WTC11 (cell line): ENCODE measurements around the gene RASGRP2. TPM values are rescaled to one million over a fixed set of nuclear protein-coding genes. Genes with fewer than 3 reads are reported as not detected.

Source experiments
- ATAC-seq: fragments of 200-7000 bp; cut with Tn5 transposase; 2 replicates; pipeline ENCODE4 v1.10.0; 2021; ENCODE audit warnings: mild to moderate bottlenecking, moderate library complexity
- CTCF ChIA-PET: fragments of 300-600 bp; sonication (Branson Sonifier 250); formaldehyde crosslinking; loops from one replicate; lab custom pipeline; 2021; ENCODE audit warnings: antibody characterized with exemption; lab: Charles Lee
- POLR2A ChIA-PET: fragments of 350-600 bp; sonication (Branson Sonifier 250); formaldehyde crosslinking; loops from one replicate; lab custom pipeline; 2021; ENCODE audit warnings: antibody characterized with exemption; lab: Charles Lee
- DNase-seq: peaks from one replicate; pipeline ENCODE4 v3.0.0; 2021; ENCODE audit warnings: low spot score
- H3K27ac Mint-ChIP-seq: 2 replicates; pipeline ENCODE4 v1.8.0; 2021; ENCODE audit warnings: mixed read lengths
- H3K27me3 Mint-ChIP-seq: 2 replicates; pipeline ENCODE4 v1.8.0; 2021; ENCODE audit warnings: low read depth, mild to moderate bottlenecking, moderate library complexity, mixed read lengths
- H3K36me3 Mint-ChIP-seq: 2 replicates; pipeline ENCODE4 v1.8.0; 2021; ENCODE audit warnings: mixed read lengths
- H3K4me1 Mint-ChIP-seq: 2 replicates; pipeline ENCODE4 v1.8.0; 2022; ENCODE audit warnings: mixed read lengths
- H3K4me3 Mint-ChIP-seq: 2 replicates; pipeline ENCODE4 v1.8.0; 2021; ENCODE audit warnings: mild to moderate bottlenecking, moderate library complexity, mixed read lengths
- H3K9me3 Mint-ChIP-seq: 2 replicates; pipeline ENCODE4 v1.8.0; 2021; ENCODE audit warnings: mixed read lengths
- AFF4 ChIP-seq: sonication (generic); formaldehyde crosslinking; IDR thresholded peaks from 2 replicates; pipeline ENCODE4 v1.8.1; 2023; ENCODE audit warnings: mild to moderate bottlenecking, missing genetic modification reagents, borderline replicate concordance
- AR ChIP-seq: fragments of 250-450 bp; sonication (Bioruptor Pico); IDR thresholded peaks from 2 replicates; pipeline ENCODE4 v1.9.0; 2021; ENCODE audit warnings: mild to moderate bottlenecking
- CDX4 ChIP-seq: fragments of 250-450 bp; sonication (Bioruptor Pico); IDR thresholded peaks from 2 replicates; pipeline ENCODE4 v1.9.0; 2021; ENCODE audit warnings: moderate library complexity, mild to moderate bottlenecking, inconsistent platforms, borderline replicate concordance
- CREM ChIP-seq: sonication (generic); formaldehyde crosslinking; IDR thresholded peaks from 2 replicates; pipeline ENCODE4 v1.8.1; 2022; ENCODE audit warnings: mild to moderate bottlenecking, missing genetic modification reagents, moderate library complexity
- FOXK1 ChIP-seq: sonication (generic); formaldehyde crosslinking; IDR thresholded peaks from 2 replicates; pipeline ENCODE4 v1.8.0; 2022; ENCODE audit warnings: mild to moderate bottlenecking, moderate library complexity, missing genetic modification reagents
- FOXP1 ChIP-seq: sonication (generic); formaldehyde crosslinking; IDR thresholded peaks from 2 replicates; pipeline ENCODE4 v1.8.0; 2022; ENCODE audit warnings: missing genetic modification reagents, mild to moderate bottlenecking, moderate library complexity, borderline replicate concordance
- GRHL2 ChIP-seq: fragments of 250-450 bp; sonication (Bioruptor Pico); IDR thresholded peaks from 2 replicates; pipeline ENCODE4 v1.8.0; 2022; ENCODE audit warnings: mild to moderate bottlenecking, moderate library complexity; ENCODE audit not compliant: insufficient replicate concordance, severe bottlenecking
- IRF1 ChIP-seq: sonication (generic); formaldehyde crosslinking; IDR thresholded peaks from 2 replicates; pipeline ENCODE4 v1.8.0; 2023; ENCODE audit warnings: missing genetic modification reagents
- MYBL2 ChIP-seq: sonication (generic); formaldehyde crosslinking; IDR thresholded peaks from 2 replicates; pipeline ENCODE4 v1.8.1; 2023; ENCODE audit warnings: mild to moderate bottlenecking, moderate library complexity, missing genetic modification reagents
- NFE2L1 ChIP-seq: sonication (generic); formaldehyde crosslinking; IDR thresholded peaks from 2 replicates; pipeline ENCODE4 v1.8.1; 2023; ENCODE audit warnings: missing genetic modification reagents
- NFYB ChIP-seq: sonication (generic); formaldehyde crosslinking; conservative IDR thresholded peaks from 2 replicates; pipeline ENCODE4 v1.8.0; 2022; ENCODE audit warnings: low read depth, missing genetic modification reagents
- OVOL2 ChIP-seq: fragments of 250-450 bp; sonication (Bioruptor Pico); IDR thresholded peaks from 2 replicates; pipeline ENCODE4 v1.9.0; 2021; ENCODE audit warnings: mild to moderate bottlenecking, borderline replicate concordance
- SMAD4 ChIP-seq: sonication (generic); formaldehyde crosslinking; IDR thresholded peaks from 2 replicates; pipeline ENCODE4 v1.8.0; 2022; ENCODE audit warnings: mild to moderate bottlenecking, missing genetic modification reagents
- SP1 ChIP-seq: sonication (generic); formaldehyde crosslinking; conservative IDR thresholded peaks from 2 replicates; pipeline ENCODE4 v1.8.1; 2022; ENCODE audit warnings: missing genetic modification reagents
- TCF7 ChIP-seq: sonication (generic); formaldehyde crosslinking; IDR thresholded peaks from 2 replicates; pipeline ENCODE4 v1.8.0; 2022; ENCODE audit warnings: mild to moderate bottlenecking, low read depth, missing genetic modification reagents, moderate library complexity
- ZBTB21 ChIP-seq: sonication (generic); formaldehyde crosslinking; IDR thresholded peaks from 2 replicates; pipeline ENCODE4 v1.8.1; 2023; ENCODE audit warnings: mild to moderate bottlenecking, missing genetic modification reagents, borderline replicate concordance
- ZNF317 ChIP-seq: sonication (generic); formaldehyde crosslinking; IDR thresholded peaks from 2 replicates; pipeline ENCODE4 v1.8.1; 2023; ENCODE audit warnings: low read depth, mild to moderate bottlenecking, moderate library complexity, missing genetic modification reagents, borderline replicate concordance
- ZNF671 ChIP-seq: fragments of 250-450 bp; sonication (Bioruptor Pico); IDR thresholded peaks from 2 replicates; pipeline ENCODE4 v1.8.0; 2021; ENCODE audit warnings: mild to moderate bottlenecking
- ZSCAN18 ChIP-seq: fragments of 250-450 bp; sonication (Bioruptor Pico); IDR thresholded peaks from 2 replicates; pipeline ENCODE4 v2.1.2; 2022; ENCODE audit warnings: mild to moderate bottlenecking, moderate library complexity
- total RNA-seq: library from RNA; stranded (reverse); gene quantifications from 3 replicates; pipeline ENCODE4 v1.2.3, GENCODE V29; 2021
- TF ChIP-seq, protein P1 (sequence below): sonication (generic); formaldehyde crosslinking; IDR thresholded peaks from 2 replicates; pipeline ENCODE4 v1.8.1; 2022; ENCODE audit warnings: mild to moderate bottlenecking, missing genetic modification reagents, moderate library complexity, borderline replicate concordance
- TF ChIP-seq, protein P2 (sequence below): sonication (generic); formaldehyde crosslinking; IDR thresholded peaks from 2 replicates; pipeline ENCODE4 v1.8.0; 2023; ENCODE audit warnings: mild to moderate bottlenecking, missing genetic modification reagents

The RASGRP2 gene
- total RNA-seq, 1 experiment from 2014 or later: 31.9 TPM

DNA sequence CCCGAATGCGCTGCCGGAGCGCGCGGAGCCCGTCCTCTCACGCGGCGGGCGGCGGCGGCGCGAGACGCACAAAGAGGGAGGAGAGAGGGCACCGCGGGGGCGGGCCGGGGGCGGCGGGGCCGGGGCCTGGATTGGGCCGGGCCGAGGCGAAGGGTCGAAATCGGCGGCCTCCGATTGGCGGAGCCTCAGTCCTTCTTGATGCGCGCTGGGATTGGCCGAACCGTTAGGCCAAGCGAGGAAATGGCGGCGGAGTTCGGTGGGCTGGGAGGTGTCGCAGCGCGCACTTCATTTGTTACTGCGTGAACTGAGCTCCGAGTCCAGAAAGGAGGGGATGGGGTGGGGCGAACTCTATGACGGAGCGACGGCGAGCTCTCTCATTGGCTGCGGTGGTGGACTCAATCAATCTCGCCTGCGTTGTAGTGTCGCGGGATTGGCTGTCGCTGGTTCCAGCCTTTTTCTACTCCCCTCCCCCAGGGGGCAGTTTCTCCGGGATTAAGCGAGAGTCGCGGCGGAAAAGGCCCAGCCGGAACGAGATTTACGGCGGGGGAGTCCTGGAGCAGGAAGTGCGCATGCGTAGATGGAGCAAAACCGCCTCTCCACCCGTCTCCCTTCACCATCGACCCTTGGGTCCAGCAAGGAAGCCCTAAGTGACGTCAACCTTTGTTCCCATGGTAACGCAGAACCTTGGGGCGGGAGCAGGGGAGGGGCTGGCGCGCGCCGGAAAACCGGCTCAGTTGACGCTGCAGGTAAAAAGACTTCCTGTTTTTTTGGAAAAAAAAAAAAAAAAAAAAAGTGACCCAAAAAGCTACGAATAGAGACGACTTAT lies 34.7 kb upstream of the RASGRP2 start, which contains the start of gene SF1:
Gene SF1, minus strand, starts transcription at position 70 of the 826 bp plus-strand sequence. CDS start 150 bp downstream, outside the sequence.
- H3K27ac Mint-ChIP-seq: peak within 1 kb of the TSS; percentile 98
- peak within 1 kb of the TSS; percentile 79 for H3K4me3 Mint-ChIP-seq
- peak; percentile 95 for ATAC-seq
- peaks cover 37% of the 10 kb centered on the region for H3K36me3 Mint-ChIP-seq
- TF ChIP-seq NFE2L1 (CRISPR knock-in tag) (no peak), GRHL2 (no peak), SP1 (CRISPR knock-in tag) (peak; percentile 69; the same call in 1 of the 2 replicates), ZNF317 (CRISPR knock-in tag) (no peak), CDX4 (CRISPR knock-in tag) (no peak), ZBTB21 (peak; percentile 85), AFF4 (CRISPR knock-in tag) (no peak), FOXP1 (no peak; the same call in 1 of the 2 replicates), ZSCAN18 (CRISPR knock-in tag) (no peak), CREM (peak; percentile 38; the same call in 1 of the 2 replicates), AR (CRISPR knock-in tag) (no peak), MYBL2 (CRISPR knock-in tag) (peak; percentile 72; the same call in 1 of the 2 replicates), TCF7 (CRISPR knock-in tag) (no peak), SMAD4 (CRISPR knock-in tag) (no peak), FOXK1 (CRISPR knock-in tag) (peak; percentile 4; the same call in 1 of the 2 replicates), OVOL2 (no peak), IRF1 (CRISPR knock-in tag) (peak; percentile 17; the same call in 1 of the 2 replicates), NFYB (CRISPR knock-in tag) (peak; percentile 70), ZNF671 (CRISPR knock-in tag) (no peak)
- TF ChIP-seq, protein P1, sequence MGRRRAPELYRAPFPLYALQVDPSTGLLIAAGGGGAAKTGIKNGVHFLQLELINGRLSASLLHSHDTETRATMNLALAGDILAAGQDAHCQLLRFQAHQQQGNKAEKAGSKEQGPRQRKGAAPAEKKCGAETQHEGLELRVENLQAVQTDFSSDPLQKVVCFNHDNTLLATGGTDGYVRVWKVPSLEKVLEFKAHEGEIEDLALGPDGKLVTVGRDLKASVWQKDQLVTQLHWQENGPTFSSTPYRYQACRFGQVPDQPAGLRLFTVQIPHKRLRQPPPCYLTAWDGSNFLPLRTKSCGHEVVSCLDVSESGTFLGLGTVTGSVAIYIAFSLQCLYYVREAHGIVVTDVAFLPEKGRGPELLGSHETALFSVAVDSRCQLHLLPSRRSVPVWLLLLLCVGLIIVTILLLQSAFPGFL (CRISPR knock-in tag): no peak
- TF ChIP-seq, protein P2, sequence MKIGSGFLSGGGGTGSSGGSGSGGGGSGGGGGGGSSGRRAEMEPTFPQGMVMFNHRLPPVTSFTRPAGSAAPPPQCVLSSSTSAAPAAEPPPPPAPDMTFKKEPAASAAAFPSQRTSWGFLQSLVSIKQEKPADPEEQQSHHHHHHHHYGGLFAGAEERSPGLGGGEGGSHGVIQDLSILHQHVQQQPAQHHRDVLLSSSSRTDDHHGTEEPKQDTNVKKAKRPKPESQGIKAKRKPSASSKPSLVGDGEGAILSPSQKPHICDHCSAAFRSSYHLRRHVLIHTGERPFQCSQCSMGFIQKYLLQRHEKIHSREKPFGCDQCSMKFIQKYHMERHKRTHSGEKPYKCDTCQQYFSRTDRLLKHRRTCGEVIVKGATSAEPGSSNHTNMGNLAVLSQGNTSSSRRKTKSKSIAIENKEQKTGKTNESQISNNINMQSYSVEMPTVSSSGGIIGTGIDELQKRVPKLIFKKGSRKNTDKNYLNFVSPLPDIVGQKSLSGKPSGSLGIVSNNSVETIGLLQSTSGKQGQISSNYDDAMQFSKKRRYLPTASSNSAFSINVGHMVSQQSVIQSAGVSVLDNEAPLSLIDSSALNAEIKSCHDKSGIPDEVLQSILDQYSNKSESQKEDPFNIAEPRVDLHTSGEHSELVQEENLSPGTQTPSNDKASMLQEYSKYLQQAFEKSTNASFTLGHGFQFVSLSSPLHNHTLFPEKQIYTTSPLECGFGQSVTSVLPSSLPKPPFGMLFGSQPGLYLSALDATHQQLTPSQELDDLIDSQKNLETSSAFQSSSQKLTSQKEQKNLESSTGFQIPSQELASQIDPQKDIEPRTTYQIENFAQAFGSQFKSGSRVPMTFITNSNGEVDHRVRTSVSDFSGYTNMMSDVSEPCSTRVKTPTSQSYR (CRISPR knock-in tag): 0 out of 2 replicates have a peak, but pooled peaks have one; percentile 49
- ChIA-PET CTCF (interaction anchor here (0.5 to 2.0 kb wide), 36 partner anchors 8 to 437 kb away, joined by 3 to 23 read pairs (median 4); partner anchors contain the start of genes ARL2, CDC42BPG, MAP4K2 and PYGM), POLR2A (interaction anchor here (0.5 to 2.3 kb wide), 19 partner anchors 8 to 720 kb away, joined by 3 to 45 read pairs (median 4); partner anchors contain the start of genes BATF2, ESRRA, MALAT1 and MAP4K2)
- DNase-seq: peak; percentile 98
- H3K9me3 Mint-ChIP-seq: no peaks in the 10 kb centered on the region
- no peaks in the 10 kb centered on the region for H3K27me3 Mint-ChIP-seq
- peaks cover 32% of the 10 kb centered on the region for H3K4me1 Mint-ChIP-seq
